ENCODE measurements around the gene SRC.
A peak's percentile ranks its signal among the peaks of the same experiment; 100 is the strongest.

SRC gene

DNA sequence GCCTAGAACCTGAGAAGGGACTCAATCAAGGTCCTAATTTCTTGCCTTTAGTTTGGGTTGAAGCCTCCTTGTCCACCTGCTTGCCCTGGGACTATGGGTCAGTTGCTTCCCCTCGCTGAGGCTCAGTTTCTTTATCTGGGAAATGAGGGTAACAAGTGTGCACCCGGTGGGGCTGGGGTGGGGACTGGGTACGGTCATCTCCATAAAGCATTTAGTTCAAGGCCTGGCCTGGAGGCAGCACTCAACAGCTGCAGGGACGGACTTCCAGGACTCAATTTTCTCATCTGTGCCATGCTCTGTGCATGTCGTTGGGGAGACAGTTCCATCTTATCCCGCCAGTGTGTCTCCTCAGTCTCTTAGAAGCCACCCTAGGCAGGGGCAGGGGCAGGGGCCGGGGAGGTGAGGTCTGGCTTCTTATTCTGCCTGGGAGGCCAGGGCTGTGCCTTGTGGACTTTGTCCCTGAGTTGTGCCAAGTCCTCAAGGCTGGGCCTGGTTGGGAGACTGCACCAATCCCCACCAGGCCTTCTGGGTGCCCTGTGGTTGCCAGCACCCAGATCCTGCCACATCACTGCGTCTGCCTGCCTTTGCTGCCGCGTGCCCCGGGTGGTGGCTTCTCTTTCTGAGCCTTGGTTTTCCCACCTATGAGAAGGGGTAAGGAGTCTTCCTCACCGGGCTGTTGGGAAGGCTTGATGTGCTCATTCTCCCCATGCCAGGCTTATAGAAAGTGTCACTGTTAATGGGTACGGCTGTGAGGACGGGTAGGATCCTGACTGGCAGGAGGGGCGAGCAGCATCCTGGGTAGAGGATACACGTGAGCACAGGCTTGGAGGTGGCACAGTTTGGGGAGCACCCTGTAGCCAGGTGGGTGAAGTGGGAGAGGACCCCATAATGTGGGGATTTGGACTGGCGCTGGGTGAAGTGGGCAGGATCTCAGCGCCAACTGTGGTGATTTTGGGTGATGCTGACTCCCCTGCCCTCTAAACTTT lies 8.6 kb downstream of the SRC start:
- H3K27me3 ChIP-seq (ENCODE audit: insufficient read depth, poor library complexity, severe bottlenecking), result no peaks in the 10 kb centered on the region
- no peak overlapping the region for H3K27ac ChIP-seq (replicated peaks)
- DNase-seq (ENCODE audit: low read depth in 1 of 2, low spot score in 1 of 2), result no peak
- TF ChIP-seq REST (IDR thresholded peaks at IDR 0.05; ENCODE audit: insufficient replicate concordance, low read depth), result no peak
- no peak overlapping the region for H3K4me3 ChIP-seq (replicated peaks; ENCODE audit: insufficient read depth, low read length)

- H3K27ac ChIP-seq (replicated peaks), result no peak overlapping the region
- no peaks in the 10 kb centered on the region for H3K27me3 ChIP-seq (ENCODE audit: insufficient read depth, poor library complexity, severe bottlenecking)
- DNase-seq (ENCODE audit: low read depth in 1 of 2, low spot score in 1 of 2), result no peak
- H3K4me3 ChIP-seq (replicated peaks; ENCODE audit: insufficient read depth, low read length), result no peak overlapping the region
- no peak for TF ChIP-seq CTCF (IDR thresholded peaks at IDR 0.05; ENCODE audit: insufficient read depth, low read length)
- no peak for TF ChIP-seq SPI1 (IDR thresholded peaks at IDR 0.05; ENCODE audit: borderline replicate concordance, low read depth)
- no peak for TF ChIP-seq GABPA (IDR thresholded peaks at IDR 0.05; ENCODE audit: low read depth)
- no peak for TF ChIP-seq POLR2AphosphoS5 (IDR thresholded peaks at IDR 0.05; ENCODE audit: low read depth)
Measured at GRCh38 chr20:37355252-37356180, 9.6 kb downstream of the SRC start.

DNA sequence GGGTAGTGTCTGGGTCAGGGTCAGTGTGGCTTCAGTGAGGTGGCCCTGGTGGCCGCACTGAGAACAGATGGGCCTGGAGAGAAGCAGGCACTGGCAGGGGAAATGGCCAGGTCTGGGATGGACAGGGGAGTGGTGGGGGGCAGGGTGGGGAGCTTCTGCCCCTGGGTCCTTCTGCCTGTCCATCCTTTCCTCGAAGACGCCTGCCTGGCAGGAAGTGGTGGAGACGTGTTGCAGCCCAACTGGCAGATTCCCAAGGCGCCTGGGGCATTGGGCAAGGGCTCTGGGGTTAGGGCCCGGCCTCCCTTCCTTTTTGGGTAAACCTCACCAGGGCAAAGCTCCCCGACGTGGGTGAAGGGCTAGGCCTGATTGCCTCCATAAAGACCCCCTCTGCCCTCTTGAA lies 10.4 kb downstream of the SRC start:
- TF ChIP-seq SPI1 (IDR thresholded peaks at IDR 0.05; ENCODE audit: borderline replicate concordance, low read depth) (no peak; the same call in 1 of the 2 replicates), POLR2AphosphoS5 (IDR thresholded peaks at IDR 0.05; ENCODE audit: low read depth) (peak; percentile 92)
- DNase-seq (ENCODE audit: low read depth in 1 of 2, low spot score in 1 of 2), result peak; percentile 77 to 90
- Histone ChIP-seq H3K27ac (replicated peaks) (peak overlapping the region; percentile 37), H3K27me3 (ENCODE audit: insufficient read depth, poor library complexity, severe bottlenecking) (no peaks in the 10 kb centered on the region), H3K4me3 (replicated peaks; ENCODE audit: insufficient read depth, low read length) (no peak overlapping the region)

DNA sequence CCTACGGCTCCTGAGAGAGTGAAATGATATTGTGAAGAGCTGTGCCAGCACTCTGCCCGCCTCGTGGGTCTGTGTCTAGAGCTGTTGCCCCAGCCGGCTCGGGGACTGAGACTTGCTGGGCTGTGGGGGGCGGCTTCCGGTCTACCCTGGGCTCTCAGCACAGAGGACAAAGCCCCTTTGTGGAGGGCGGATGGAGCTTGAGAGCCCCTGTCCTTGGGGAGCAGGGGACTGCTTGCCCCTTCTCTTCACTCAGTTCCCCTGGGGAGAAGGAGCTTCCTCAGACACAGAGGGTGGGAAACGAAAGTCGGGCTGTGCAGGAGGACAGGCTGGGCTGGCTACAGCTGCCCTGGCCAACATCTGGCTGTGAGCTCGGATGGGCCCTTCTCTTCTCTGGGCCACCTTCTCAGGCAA lies 11.0 kb downstream of the SRC start:
- TF ChIP-seq REST (IDR thresholded peaks at IDR 0.05; ENCODE audit: insufficient replicate concordance, low read depth) (no peak), GABPA (IDR thresholded peaks at IDR 0.05; ENCODE audit: low read depth) (no peak), CTCF (IDR thresholded peaks at IDR 0.05; ENCODE audit: insufficient read depth, low read length) (no peak), SPI1 (IDR thresholded peaks at IDR 0.05; ENCODE audit: borderline replicate concordance, low read depth) (no peak), POLR2AphosphoS5 (IDR thresholded peaks at IDR 0.05; ENCODE audit: low read depth) (no peak)
- DNase-seq (ENCODE audit: low read depth in 1 of 2, low spot score in 1 of 2), result no peak
- H3K4me3 ChIP-seq (replicated peaks; ENCODE audit: insufficient read depth, low read length), result no peak overlapping the region

More for the DNA sequence above, 11.0 kb downstream of the SRC start:
- H3K27me3 ChIP-seq (ENCODE audit: insufficient read depth, poor library complexity, severe bottlenecking), result no peaks in the 10 kb centered on the region
- peak overlapping the region; percentile 37 for H3K27ac ChIP-seq (replicated peaks)

Measured in HL-60 (cell line).